Measurements from ENCODE around the gene PPME1.

PPME1 gene

DNA sequence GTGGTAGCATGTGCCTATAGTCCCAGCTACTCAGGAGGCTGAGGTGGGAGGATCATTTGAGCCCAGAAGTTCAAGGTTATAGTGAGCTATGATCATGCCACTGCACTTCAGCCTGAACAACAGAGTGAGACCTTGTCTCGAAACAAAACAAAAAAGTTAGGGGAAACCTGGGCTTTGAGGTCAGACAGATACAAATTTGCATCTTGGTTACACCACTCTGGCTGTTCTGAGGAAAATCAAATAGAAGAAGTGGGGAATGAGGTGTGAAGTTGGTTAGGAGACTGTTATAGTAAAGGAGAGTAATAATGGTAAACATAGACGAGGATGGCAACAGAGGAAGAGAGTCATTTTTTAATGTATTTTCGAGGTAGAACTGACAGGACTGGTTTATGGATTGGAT lies 62.6 kb downstream of the PPME1 start:
- DNase-seq = no peak

DNA sequence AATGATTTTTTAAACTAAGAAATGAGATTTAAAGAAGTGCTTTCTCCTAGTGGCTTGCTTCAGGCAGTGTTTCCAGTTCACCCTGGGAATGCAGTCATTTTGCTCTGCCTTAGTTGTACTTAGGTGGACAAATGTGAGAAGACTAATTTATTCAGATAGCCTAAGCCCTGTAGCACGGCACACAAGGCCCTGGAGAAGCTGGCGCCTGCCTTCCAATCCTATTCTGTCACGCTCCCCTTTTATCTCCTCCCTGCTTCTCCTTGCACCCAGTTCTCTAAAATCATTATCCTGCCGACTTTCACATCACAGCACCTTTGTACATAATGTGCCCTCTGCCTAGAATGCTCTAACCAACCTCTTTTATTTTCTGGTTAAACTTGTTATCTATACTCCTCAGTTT lies 64.0 kb downstream of the PPME1 start:
- DNase-seq = no peak

GRCh38 chr11:74237541-74237940 lies 66.5 kb downstream of the PPME1 start:
- DNase-seq = no peak

- DNase-seq = no peak
Observed at GRCh38 chr11:74238243-74238642, 67.2 kb downstream of the PPME1 start.

GRCh38 chr11:74248469-74248868 lies 77.4 kb downstream of the PPME1 start:
- no peak for DNase-seq

DNA sequence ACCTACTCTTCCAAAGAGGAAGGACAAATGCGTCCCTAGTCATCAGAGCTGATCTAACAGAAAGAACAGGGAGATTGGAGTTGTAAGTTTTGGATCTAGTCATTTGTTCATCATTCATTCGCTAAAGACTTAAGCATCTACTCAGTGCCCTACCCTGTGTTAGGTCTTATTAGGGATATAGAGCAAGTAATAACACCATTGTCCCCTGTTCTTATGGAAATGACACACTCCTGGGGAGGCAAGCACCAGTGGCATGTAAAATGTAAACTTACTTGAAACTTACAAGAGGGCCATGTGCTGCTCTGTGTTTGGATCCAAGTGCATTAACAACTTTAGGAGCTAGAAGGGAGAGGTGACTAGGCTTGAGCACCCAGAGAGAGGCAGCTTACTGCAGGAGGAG lies 78.4 kb downstream of the PPME1 start:
- DNase-seq = no peak

GRCh38 chr11:74253361-74253760 lies 82.3 kb downstream of the PPME1 start:
- DNase-seq = no peak

DNA sequence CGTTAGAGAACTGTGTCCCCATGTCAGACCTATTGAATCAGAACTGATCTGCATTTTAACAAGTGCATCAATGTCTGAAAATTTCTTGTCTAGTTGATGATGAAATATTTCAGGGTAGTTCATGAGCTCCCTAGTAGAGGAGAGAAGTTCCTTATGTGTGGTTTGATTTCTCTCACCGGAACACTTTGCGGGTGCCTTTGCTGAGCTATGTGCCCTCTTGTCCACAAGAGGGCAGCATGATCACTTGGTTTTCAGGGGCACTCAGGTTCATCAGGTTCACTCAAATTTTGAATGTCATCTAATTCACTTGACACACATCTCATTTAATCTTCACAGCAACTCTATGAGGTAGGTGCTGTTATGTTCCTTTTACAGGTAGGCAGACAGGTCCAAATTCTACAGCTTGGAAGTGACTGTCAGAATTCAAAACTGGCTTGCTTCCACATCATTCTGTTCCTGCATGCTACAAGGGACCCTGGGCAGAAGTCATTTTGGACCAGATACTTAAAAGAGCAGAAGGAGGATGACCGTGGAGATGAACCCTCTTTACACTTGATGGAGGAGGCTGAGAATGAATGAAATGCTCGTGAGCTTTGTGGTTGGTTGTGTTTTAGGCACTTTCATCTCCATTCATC lies 84.8 kb downstream of the PPME1 start:
- peak; percentile 65 for DNase-seq

GRCh38 chr11:74256378-74257133 lies 85.5 kb downstream of the PPME1 start:
- DNase-seq = no peak

- DNase-seq = peak; percentile 46
Observed at GRCh38 chr11:74257959-74258553, 87.0 kb downstream of the PPME1 start.

DNA sequence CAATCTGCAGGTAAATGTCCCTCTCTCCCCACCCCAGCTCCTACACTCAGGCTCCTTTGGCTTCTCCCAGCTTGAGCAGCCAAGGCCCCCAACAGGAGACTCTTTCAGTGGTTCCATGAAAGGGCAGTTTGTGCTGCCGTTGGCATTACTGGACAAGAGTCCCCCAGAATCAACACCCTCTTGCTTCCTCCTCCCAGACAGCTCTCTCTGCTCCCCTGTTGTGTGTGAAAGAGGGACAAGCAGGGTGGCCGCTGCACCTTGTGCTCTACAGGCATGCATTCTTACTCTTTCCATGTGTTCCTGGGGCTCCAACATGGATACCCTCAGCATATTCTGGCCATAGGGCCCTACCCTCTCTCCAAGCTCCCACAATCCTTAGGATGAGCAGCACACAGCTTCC lies 91.6 kb downstream of the PPME1 start:
- no peak for DNase-seq

DNA sequence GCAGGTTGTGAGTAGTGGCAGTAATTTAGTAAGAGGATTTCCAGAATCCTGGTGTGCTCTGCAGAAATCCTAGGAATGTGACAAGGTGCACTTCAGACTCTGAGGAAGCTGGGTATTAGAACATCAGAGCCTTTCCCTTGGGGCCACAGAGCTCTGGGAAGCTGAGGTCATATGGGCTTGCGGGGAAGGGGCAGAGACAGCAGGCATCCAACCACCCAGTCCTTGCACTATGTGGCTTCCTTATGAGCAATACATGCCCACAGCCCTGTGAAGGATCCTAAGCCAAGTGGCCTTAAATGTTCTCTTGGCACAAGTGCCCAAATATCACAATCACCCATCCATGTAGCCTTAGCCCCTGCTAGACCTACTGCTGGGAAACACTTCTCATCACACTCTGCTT lies 94.2 kb downstream of the PPME1 start:
- no peak for DNase-seq

DNA sequence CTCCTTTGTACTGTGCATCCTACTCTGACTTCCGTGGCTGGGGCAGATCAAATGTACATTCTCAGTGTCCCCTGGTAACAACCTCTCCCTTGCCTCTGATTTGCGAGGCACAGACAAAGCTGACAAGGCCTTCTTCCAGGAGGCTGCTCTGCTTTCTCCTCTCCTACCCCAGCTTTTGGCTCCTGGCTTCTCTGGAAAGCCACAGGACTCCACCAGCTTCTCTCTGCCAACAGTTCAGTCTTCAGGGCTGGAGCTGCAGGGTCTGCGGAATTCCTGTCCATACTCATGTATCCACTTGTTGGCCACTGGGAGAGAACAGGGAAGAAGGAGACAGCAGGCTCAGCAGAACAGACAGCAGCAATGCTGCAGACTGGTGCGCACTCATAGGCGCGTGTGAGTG lies 95.9 kb downstream of the PPME1 start:
- DNase-seq = no peak

DNA sequence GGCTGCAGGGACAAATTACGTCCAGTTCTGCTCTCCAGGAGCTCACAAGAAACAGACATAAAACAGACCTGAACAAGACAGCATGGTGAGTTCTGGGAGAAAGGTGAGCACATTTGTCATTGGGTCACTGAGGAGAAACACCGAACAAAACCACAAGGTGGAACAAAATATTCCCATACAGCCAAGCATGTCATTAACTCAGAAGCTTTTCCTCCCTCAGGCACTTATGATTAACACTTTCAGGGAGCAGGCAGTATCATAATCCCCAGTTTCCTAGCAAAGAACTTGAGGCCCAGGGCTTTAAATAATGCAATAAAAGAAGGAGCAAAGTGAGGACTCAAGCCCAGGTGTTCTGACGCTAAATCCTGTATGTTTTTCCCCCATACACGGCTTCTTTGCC lies 97.4 kb downstream of the PPME1 start:
- no peak for DNase-seq

GRCh38 chr11:74269161-74269811 lies 98.2 kb downstream of the PPME1 start:
- peak; percentile 80 for DNase-seq

GRCh38 chr11:74272276-74272675 lies 101.2 kb downstream of the PPME1 start:
- no peak for DNase-seq

DNA sequence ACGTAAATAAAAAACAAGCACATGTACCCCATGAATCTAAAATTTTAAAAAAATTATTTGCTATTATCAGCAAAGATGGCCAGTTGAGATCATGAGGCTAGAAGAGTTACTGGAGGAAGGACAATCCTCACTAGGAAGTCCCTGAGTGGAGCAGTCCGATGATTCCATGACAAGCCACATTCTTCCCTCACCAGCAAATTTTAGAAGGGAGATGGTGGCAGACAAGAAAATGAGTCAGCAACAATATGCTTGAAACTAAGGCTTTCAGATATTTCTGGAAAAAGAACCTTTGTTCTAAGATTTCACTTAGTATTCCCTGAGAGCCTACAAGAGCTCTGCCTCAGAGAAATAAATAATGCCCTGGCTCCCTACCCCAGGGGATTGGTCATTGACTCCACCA lies 105.5 kb downstream of the PPME1 start:
- DNase-seq = peak; percentile 71

- no peak for DNase-seq
Observed at GRCh38 chr11:74278103-74278502, 107.0 kb downstream of the PPME1 start.

DNA sequence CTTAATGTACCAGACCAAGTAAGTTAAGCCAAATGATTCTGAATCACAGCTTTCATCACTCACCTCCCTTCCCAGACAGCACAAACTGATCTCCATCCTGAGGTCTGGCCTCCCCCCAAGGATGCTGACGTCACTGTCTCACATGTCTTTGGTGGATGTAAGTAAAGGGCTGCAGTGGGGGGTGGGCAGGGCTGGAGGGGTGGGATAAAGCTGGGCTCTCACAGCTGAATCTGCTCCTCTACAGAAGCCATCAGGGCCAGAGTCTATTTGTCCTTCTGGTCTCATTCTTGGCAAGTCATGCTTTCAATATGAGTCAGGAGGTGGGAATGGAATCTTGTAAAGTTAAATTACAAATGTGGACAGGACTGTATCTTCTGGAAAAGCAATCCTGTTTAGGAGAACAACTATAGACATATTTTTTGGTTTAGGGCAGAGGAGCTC lies 107.7 kb downstream of the PPME1 start:
- DNase-seq = peak; percentile 100

- no peak for DNase-seq
Observed at GRCh38 chr11:74279256-74279655, 108.2 kb downstream of the PPME1 start.

GRCh38 chr11:74280494-74280893 lies 109.4 kb downstream of the PPME1 start:
- DNase-seq = no peak

GRCh38 chr11:74282421-74282820 lies 111.3 kb downstream of the PPME1 start:
- no peak for DNase-seq

DNA sequence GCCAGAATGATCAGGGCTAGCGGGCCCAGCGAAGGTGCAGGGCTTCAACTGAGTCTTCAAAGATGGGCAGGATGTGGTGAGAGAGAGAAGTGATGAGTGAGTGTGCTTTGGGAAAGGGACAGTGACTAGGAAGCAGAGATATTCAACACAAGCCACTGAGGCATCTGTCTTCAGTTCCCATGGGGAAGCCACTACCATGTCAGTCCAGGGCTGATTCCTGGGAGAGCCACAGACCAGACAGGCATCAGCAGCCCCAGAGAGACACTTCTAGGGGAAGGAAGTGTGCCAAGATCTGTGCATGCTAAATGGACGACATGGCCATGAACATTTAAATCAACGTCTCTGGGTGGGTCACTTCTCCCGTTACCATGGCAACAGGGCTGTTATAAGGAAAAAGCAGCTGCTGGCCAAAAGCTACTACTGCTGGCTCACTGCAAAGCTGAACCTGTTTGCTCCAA lies 111.9 kb downstream of the PPME1 start:
- DNase-seq = peak; percentile 28
